Cardiac muscle cell (in vitro differentiated cells and primary cell): ENCODE measurements around the gene COL23A1. TPM values are rescaled to one million over a fixed set of nuclear protein-coding genes. Genes with fewer than 3 reads are reported as not detected.

Experiments
- DNase-seq, 2 donors: peaks; one replicate each; pipeline versions ENCODE4 v3.0.0 to v3.0.0-alpha.2; 2010 to 2017; ENCODE audit warnings: low read depth in 1 of 2, low spot score in 1 of 2
- H3K27ac ChIP-seq: fragments of 200-600 bp; sonication (generic); 2 replicates; pipeline ENCODE4 v1.5.1; 2016
- H3K27me3 ChIP-seq: fragments of 200-600 bp; sonication (generic); 2 replicates; pipeline ENCODE4 v1.6.0; 2016; ENCODE audit warnings: control low read depth
- H3K36me3 ChIP-seq: fragments of 200-600 bp; sonication (generic); 2 replicates; pipeline ENCODE4 v1.5.1; 2016; ENCODE audit warnings: control low read depth
- H3K4me1 ChIP-seq: fragments of 200-600 bp; sonication (generic); 2 replicates; pipeline ENCODE4 v1.8.1; 2017; ENCODE audit warnings: low read depth, mild to moderate bottlenecking, mixed run types
- H3K4me3 ChIP-seq: fragments of 200-600 bp; sonication (generic); 2 replicates; pipeline ENCODE4 v1.5.1; 2016; ENCODE audit warnings: mild to moderate bottlenecking
- H3K9me3 ChIP-seq: fragments of 200-600 bp; sonication (generic); 2 replicates; pipeline ENCODE4 v1.5.1; 2017; ENCODE audit warnings: low read depth, mild to moderate bottlenecking, control low read depth
- polyA plus RNA-seq: library from polyadenylated mRNA; unstranded; fragments of >200 nt; fragmentation: Nextera tagmentation; extraction: Ambion mirVana; gene quantifications from 2 replicates; pipeline ENCODE4 v1.2.1, GENCODE V29; 2016
- total RNA-seq: library from RNA; depleted of rRNA; stranded (reverse); fragments of >200 nt; gene quantifications from 2 replicates; pipeline ENCODE4 v1.2.3, GENCODE V29; 2016
- TF ChIP-seq, protein P1 (sequence below): IDR thresholded peaks from 2 replicates; pipeline ENCODE4 v1.5.1; 2012; ENCODE audit warnings: low read depth, mild to moderate bottlenecking, low read length

COL23A1 gene
- total and polyA plus RNA-seq, 2 experiments from 2014 or later, result 28.9 to 43.0 TPM

- TF ChIP-seq, protein P1, sequence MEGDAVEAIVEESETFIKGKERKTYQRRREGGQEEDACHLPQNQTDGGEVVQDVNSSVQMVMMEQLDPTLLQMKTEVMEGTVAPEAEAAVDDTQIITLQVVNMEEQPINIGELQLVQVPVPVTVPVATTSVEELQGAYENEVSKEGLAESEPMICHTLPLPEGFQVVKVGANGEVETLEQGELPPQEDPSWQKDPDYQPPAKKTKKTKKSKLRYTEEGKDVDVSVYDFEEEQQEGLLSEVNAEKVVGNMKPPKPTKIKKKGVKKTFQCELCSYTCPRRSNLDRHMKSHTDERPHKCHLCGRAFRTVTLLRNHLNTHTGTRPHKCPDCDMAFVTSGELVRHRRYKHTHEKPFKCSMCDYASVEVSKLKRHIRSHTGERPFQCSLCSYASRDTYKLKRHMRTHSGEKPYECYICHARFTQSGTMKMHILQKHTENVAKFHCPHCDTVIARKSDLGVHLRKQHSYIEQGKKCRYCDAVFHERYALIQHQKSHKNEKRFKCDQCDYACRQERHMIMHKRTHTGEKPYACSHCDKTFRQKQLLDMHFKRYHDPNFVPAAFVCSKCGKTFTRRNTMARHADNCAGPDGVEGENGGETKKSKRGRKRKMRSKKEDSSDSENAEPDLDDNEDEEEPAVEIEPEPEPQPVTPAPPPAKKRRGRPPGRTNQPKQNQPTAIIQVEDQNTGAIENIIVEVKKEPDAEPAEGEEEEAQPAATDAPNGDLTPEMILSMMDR, result no peak
- H3K9me3 ChIP-seq, result no peaks in the 10 kb centered on the region
- peaks cover 2% of the 10 kb centered on the region for H3K36me3 ChIP-seq
- no peak overlapping the region for H3K27ac ChIP-seq
- no peak for DNase-seq
- H3K4me3 ChIP-seq, result no peak overlapping the region
- no peaks in the 10 kb centered on the region for H3K4me1 ChIP-seq
- H3K27me3 ChIP-seq, result no peaks in the 10 kb centered on the region
Observed at GRCh38 chr5:178595150-178595549, 5.0 kb upstream of the COL23A1 start.

DNA sequence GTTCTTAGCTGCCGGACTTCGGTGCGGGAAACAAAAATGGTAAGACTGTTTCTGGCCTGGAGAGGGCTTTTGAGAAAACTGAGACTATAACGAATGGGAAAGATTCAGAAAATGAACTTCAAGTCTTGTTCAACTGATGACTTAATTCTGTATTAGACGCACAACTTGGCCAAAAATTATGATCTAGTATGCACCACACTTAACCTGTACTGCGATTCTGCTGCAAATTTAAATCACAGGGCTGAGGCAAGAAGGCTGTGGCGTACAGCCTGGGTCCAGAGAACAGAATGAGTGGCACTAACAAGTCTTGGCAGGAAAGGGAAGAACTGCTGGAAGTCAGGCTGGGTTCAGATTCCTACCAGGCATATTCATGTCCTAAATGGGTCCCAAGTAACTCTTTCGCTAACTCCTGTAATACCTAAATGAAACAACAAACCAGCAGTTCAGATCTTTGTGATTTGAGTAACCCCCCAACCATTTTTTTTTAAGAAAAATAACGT, 781 bp upstream of the COL23A1 start:
- Histone ChIP-seq H3K27me3 (no peaks in the 10 kb centered on the region), H3K27ac (no peak overlapping the region), H3K9me3 (no peaks in the 10 kb centered on the region), H3K4me1 (peaks cover 12% of the 10 kb centered on the region), H3K4me3 (no peak overlapping the region), H3K36me3 (no peaks in the 10 kb centered on the region)
- DNase-seq, result no peak
- TF ChIP-seq, protein P1, result peak; percentile 19

DNA sequence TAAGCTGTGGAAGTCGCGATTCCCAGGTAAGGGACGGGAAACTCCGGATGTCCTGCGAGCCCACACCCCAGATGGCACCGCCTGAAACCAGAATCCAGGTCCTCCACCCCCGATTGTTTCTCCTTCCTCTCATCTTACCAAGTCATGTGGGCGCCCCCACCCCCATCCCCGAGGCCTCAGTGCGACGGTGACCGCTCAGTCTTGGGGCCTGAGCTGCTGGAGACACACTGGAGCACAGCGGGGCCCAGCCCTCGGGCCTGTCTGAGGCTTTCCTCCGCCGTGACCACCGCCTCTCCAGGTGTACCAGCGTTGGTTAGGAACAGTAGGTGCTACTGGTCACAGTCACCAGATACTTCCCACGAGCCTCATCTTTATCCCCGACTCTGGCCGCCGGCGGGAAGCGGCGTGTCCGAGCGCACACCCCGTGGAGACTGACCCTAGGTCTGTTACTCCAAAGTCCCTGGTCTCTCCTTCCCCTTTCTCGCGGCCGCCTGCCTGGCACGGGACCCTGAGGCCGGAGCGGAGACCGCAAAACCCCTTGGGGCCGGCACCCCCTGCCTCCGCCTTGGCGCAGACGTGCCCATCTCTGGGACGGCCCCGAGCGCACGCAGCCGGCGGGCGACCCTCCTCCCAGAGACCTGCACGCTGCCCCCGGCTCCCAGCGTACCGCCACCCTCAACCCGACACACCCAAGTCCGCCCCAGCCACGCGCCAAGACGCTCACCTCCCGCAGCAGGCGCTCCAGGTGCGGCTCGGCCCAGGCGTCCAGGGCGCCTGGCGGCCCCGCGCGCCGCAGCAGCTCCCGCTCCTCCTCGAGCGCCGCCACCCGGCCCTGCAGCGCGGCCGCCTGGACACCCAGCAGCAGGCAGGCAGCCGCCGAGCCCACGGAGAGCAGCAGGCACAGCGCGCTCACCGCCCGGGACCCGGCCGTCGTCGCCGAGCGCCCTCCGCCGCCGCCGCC, 733 bp downstream of the COL23A1 start:
- Histone ChIP-seq H3K4me1 (peaks cover 12% of the 10 kb centered on the region), H3K36me3 (no peaks in the 10 kb centered on the region), H3K4me3 (peak overlapping the region; percentile 56), H3K9me3 (no peaks in the 10 kb centered on the region), H3K27ac (peak overlapping the region; percentile 62), H3K27me3 (no peaks in the 10 kb centered on the region)
- peak; percentile 46 to 84 for DNase-seq
- TF ChIP-seq, protein P1, result no peak

- DNase-seq, result no peak
- Histone ChIP-seq H3K36me3 (no peaks in the 10 kb centered on the region), H3K9me3 (no peaks in the 10 kb centered on the region), H3K27me3 (no peaks in the 10 kb centered on the region), H3K4me3 (peak overlapping the region; percentile 56), H3K4me1 (peaks cover 12% of the 10 kb centered on the region), H3K27ac (no peak overlapping the region)
- TF ChIP-seq, protein P1, result no peak
Observed at GRCh38 chr5:178588769-178589168, 1.4 kb downstream of the COL23A1 start.

GRCh38 chr5:178587763-178588611, 2.2 kb downstream of the COL23A1 start:
- no peak overlapping the region for H3K4me3 ChIP-seq
- H3K27ac ChIP-seq, result peak overlapping the region; percentile 55
- peaks cover 12% of the 10 kb centered on the region for H3K4me1 ChIP-seq
- H3K27me3 ChIP-seq, result no peaks in the 10 kb centered on the region
- TF ChIP-seq, protein P1, result no peak
- H3K9me3 ChIP-seq, result no peaks in the 10 kb centered on the region
- no peaks in the 10 kb centered on the region for H3K36me3 ChIP-seq
- DNase-seq, result peak in 1 of 2 donors; percentile 59
